Astrocyte of the hippocampus (primary cell): ENCODE measurements around the gene SLC2A1.
A peak's percentile ranks its signal among the peaks of the same experiment; 100 is the strongest.

Source experiments
- DNase-seq: peaks from one replicate; pipeline ENCODE4 v3.0.0; 2011; ENCODE audit warnings: low read depth, low spot score

Gene SLC2A1

DNA sequence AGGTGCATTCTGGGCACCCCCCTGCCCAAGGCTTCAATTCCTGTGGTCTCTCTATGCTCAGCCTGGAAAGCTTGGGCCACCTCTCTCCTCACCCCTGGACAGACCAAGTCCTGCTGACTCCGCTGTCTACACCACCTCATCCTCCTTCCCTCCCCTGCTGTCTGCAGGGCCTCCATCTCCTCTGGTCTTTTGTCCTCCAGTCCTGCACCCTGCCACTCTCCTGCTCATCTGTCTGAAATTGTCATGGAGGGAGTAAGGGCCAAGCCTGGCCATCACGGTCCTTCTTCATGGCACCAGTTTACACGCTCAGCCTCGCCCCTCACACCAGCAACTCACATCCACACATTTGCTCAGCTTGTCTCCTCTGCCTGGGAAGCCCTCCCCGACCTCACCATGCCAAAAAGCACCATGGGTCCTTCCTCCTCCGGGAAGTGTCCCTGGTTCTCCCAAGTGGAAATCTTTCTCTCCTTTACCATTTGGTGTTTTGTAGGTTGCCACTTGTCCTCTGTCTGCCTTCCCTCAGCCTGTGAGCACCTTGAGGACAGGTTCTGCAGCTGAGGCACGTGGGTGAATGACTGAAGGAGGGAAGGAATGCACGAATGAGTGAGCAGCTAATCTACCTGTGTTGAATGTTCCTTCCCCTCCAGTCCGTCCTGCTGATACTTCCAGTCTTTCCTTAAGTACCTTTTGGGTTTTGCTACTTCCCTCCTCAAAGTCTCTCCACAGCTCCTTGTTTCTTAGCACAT lies 2.1 kb upstream of the SLC2A1 start:
- no peak for DNase-seq

DNA sequence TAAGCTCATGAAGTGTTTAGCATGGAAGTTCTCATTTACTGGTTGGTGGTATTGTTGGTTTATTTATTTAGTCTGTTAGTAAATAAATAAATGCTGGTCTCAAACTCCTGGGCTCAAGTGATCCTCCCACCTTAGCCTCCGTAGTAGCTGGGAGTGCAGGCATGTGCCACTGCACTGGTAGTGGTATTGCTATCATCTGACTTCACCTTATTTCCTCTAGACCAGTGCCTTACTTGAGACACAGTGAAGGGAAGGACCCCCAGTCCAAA lies 1.4 kb upstream of the SLC2A1 start:
- DNase-seq = no peak

DNA sequence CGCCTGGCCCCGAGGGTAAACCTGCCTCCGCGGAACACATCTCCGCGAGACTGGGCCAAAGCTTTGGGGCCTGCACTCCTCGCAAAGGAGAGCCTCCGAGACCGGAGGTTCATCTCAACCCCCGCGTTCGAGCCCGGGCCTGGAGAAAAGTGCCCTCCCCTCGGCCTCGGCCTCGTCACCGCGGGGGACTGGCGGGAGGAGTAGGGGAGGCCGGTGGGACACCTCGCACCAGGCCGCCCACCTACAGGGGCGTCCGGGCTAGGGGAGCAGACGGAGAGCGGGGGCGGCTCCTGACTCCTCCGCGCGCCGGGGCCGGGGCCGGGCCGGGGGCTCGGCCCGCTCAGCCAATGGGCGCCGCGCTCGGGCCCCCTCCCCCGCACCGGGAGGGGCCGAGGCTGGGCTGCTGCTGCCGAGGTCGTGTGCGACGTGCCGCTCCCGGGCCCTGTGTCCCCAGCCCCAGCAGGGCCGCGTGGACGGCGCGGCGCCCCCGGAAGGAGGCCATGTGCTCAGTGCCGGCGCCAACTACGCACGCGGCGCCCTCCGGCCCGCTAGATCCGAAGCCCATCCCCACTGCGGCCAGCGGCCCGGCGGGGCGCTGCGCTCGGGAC lies 684 bp downstream of the SLC2A1 start:
- peak; percentile 87 for DNase-seq

DNA sequence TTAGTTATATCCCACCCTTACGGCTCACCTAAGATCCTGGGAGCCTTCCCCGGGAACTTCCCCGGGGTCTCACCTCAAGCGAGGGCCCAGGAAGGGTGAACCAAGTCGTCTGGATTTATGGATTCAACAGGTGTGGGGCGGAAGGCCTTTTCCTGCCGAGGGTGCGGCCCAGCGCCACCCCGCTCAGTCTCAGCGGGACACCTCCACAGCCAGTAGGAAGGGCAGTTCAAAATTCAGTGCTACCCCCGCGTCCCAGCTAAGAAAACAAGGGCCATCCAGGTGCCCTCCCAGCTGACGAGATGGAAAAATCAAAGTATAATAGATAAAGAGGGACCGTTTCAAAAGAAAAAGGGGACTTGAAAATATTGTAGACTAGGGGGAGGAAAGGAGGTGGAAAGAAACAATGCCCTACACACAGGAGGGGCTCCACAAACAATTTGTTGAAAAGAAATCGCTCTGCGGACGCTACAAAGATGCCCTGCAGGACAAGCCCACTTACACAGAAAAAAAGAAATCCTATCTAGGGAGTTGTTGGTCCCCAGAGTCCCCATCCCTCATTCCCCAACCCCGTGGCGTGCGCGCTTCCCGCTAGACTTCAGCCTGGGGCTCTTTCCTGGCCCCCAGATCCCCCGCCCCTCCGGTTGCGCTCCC lies 1.3 kb downstream of the SLC2A1 start:
- DNase-seq = no peak

DNA sequence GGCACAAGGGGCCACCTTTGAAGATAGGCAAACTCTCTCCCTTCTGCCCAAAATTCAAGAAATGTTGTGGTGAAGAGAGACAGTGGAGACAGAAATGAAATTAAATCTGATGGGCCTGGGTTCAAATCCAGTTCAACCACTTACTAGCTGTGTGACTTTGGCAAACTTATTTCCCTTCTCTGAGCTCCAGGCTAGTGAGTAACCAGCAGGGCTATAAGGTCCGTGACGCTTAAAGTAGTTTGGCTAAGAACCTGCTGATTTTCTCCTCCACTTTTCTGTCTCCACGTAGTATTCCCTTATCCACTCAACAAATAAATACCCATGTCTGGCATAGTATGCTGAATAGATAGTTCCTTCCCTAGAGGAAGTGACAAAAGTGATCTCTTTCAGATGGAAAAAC lies 1.9 kb downstream of the SLC2A1 start:
- no peak for DNase-seq

DNA sequence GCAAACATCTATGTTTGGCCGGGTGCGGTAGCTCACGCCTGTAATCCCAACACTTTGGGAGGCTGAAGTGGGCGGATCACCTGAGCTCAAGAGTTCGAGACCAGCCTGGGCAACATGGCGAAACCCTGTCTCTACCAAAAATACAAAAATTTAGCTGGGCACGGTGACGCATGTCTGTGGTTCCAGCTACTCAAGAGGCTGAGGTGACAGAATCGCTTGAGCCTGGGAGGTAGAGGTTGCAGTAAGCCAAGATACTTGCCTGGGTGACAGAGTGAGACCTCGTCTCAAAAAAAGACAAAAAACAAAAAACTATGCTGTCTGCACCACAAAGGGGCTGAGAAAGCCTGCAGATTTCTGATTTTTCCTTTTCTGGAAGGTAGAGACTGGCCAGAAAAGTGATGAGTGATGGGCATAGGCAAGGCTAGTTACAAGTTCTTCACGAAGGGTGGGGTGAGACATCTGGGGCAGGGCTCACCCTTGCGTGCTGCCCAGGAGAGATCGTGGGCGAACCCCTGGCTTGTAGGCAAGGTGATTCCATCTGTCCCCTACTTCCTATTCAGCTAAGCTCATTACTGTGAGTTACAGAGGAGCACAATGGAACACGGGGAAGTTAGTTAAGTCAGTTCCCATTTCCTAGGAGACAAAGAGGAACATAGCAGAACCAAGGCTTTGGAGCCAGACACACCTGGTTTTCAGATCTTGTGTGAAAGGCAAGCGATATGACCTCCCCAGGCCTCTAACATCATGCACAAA lies 3.2 kb downstream of the SLC2A1 start:
- DNase-seq = no peak

DNA sequence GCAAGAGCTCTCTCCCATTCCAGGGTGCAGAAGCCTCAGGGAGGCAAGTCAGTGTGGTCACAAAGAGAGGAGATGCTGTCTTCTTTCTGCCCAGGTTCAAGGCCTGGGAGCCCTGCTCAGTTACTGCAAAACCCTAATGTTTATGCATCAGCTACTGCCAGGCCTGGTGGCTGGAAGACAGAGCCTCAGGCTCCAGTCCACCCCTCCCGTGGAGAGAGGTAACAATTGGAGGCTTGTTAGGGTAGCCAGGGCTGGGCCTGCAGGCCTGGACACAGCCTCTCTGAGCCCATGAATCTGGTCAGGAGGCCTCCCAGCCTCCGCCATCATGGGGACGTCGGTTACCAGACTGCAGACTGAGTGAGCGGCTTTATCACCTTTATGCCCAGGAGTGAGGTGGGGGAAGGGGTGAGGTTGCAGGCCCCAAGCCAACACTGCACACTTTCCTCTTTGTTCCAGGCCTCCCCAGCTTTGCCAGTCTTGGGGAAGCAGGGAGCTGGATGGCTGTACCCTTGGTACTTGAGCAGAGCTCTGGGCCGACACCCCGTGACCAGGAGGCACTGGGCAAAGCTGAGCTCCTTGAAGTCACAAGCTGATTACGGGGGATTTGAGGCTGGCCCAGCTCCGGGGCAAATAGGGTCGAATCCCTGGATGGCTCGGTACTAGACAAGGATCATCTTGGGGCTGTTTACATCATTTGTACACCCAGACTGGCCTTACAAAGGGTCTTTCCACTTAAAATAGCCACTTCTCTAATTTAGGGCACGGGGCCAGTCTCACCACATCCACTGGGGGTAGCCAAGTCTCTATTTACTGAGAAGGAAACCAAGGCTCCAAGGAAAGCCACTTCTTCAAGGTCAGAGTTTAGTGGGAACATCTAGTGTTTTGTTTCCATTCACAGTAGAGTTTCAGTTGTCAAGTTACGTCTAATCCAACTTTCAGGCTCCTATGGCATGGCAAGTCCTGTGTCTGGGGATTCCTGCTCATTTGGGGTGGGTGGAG lies 5.2 kb downstream of the SLC2A1 start:
- peak; percentile 38 for DNase-seq

DNA sequence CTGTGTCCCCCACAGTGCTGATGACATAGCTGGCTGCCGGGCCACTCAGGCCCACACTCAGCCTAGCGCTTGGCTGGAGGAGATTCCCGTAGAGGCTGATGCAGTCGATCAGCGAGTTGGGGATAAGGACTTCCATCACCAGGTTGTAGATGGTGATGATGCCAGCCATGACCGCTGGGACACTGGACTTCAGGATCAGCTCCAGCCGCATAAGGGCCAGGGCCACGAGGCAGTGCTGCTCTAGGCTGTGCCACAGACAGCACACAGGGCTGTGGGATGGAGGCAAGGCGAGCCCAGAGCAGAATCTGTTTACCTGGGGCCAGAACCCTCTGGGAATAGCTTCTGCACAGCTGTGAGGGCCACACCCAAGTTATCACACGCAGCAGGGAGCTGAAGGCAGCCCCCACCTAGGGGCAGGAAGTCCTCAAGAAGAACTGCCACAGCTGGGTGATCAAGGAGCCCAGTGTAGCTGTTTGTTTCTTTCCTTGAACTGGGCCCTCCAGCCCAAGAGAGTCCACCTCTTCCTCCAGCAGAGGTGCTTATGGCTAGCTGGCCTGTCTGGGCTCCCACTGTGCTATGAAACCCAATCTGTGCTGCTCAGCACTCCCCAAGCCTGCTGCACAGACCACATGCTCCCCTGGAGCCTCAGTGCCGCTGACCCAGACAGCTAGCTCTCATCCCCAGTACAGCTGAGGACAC lies 6.2 kb downstream of the SLC2A1 start:
- peak; percentile 34 for DNase-seq

DNA sequence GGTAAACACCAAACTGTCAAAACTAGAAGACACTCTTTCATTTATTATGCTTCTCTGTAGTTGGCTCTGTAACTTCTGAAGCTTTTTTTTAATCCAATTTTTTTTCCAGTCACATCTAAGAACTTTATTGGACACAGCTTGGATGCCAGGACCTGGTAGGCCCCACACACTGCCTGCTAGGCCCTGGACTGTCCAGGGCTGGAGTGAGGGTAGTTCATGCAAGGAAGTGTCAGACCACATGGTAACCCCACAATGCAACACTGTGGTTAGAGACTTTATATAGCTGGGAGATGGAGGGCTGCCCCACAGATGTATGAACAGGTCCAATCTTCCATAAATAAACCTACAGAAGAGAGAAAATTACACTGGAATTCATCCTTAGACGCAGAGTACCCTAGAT lies 7.1 kb downstream of the SLC2A1 start:
- DNase-seq = no peak

DNA sequence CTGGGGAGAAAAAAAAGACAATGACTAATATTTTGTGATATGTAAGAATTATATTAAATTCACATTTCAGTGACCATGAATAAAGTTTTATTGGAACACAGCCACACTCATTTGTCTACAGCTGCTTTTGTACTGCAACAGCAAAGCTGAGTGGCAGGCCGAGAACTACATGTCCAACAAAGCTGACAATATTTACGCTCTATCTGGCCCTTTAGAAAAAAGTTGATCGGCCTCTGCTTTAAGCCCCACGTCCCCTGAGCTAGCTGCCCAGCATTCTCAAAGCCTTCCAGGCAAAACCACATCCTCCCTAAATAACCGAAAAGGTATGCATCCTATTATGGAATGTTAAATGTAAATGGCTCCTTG lies 8.6 kb downstream of the SLC2A1 start:
- peak; percentile 91 for DNase-seq

DNA sequence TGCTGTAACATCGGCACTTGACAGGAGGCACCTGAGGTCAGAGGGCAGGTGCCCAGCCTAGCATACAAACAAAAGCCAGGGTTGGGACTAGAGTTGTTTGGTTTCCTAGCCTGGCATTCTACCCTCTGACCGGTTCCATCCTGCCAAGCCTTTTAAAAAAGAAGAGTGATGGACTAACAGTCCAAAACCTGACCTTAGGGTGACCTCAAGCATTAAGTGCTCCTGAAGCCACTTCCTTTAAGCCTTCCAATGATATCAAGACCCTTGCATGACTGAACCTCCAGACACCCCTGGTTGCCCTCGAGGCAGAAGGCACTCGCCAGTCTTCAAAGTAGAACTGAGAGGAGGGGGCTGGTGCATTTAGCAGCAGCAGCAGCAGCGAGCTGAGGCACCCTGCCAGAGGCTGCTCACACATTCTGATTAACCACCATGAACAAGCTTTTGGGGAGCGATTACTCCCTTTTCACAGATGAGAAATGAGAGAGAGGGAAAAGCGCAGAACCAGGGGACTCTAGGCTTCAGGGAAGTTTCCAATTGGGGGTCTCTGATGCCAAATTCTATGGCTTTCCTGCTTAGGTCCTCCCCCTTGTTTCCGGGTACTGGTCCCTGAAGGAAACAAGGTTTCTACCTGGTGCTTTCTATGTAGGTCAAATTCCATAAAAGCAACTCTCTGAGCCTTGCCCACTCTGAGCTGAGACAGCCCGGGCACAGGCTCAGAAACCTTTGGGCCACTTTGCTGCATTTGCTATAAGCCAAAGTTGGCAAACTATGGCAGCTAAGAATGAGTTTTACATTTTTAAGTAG lies 9.2 kb downstream of the SLC2A1 start:
- peak; percentile 76 for DNase-seq

DNA sequence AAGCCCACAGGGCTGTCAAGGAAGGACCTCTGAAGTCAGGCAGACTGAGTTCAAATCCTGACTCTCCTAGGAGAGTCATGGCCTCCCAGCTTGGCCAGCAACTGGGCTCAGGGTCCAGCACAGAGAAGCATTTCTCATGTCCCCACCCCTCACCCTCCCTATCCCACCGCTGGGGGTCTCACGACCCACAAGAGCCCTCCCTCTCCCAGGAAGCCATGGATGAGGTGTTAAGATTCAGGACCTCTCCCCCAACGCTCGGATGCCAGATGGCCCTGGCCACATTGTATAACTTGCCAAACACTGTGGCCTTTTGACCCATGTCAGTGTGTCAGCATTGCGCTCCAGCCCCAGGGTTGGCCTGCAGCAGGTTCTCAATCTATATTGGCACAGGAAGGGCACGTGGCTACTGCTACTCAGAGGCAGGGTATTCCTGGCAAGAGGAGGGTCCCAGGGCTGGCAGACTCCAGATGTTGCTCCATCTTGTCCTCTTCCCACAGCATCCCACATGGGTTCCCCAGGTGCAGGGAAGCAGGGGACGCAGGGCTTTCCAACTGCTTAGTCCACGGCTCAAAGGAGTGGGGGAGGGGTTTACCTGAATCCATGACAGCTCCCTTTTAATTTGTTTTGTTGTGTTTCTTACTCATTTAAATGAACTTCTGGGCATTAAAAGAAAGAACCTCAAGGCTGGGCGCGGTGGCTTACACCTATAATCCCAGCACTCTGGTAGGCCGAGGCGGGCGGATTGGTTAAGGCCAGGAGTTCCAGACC lies 10.5 kb downstream of the SLC2A1 start:
- DNase-seq = no peak

DNA sequence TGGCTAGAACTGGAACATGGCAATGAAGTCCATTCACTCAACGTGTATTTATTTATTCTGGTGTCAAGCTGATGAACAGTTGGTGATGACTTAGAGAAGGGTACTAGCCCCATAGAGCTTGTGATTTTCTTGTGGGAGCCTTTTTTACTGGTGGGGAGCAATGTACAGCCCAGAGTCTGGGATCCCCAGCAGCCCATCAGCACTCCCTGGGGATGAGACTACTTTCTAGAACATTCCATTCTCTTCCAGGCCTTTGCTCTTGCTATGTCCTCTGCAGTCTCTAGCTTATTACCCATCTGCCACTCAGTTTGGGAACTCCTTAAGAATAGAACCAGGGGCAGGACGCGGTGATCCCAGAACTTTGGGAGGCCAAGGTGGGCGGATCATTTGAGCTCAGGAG lies 11.6 kb downstream of the SLC2A1 start:
- no peak for DNase-seq

DNA sequence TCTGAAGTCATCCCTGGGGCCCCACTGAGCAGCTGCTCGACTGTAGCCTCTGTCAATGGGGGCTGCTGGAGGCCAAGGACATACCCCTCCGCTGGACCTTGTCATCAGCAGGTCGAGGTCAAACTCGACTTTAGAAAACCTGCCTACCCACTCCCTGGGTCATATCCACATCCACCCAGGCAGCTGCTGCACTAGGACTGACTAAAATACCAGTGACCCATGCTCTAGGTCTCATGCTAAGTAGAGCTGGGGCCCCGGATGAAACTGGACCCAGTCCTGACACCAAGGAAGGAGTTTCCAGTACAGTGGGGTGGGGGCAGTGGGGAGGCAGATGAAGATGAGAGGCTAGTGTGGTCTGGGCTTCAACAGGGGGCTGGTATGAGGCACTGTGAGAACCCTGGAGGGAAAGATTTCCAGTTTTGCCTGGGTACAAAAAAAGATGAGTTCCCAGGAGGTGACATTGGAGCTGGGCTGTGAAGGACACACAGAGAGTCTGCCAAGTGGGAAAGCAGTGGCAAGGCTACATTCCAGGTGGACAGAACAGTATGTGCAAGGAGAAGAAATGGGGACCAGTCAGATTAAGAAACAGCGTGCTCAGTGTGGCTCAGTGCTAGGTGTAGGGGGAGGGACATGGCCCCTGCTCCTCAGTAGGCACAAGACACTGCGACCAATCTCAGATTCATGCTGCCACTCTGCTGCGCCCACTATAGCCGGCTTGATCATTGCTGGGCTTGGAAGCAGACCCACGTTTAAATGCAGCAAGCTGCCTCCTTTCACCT lies 12.4 kb downstream of the SLC2A1 start:
- no peak for DNase-seq

DNA sequence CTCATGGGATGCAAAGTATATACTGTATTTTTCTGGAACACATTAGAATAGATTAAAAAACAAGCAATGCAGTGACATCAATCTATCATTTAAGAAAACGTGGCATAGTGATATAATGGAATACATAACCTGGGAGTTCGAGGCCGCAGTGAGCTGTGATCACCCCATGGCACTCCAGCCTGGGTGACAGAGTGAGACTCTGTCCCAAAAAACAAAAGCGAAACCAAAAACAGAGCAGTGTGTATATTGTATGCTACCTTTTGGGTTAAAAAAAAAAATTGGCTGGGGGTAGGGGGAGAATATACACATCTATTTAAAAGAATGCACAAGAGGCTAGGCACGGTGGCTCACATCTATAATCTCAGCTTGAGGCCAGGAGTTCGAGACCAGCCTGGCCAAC lies 13.5 kb downstream of the SLC2A1 start:
- no peak for DNase-seq

DNA sequence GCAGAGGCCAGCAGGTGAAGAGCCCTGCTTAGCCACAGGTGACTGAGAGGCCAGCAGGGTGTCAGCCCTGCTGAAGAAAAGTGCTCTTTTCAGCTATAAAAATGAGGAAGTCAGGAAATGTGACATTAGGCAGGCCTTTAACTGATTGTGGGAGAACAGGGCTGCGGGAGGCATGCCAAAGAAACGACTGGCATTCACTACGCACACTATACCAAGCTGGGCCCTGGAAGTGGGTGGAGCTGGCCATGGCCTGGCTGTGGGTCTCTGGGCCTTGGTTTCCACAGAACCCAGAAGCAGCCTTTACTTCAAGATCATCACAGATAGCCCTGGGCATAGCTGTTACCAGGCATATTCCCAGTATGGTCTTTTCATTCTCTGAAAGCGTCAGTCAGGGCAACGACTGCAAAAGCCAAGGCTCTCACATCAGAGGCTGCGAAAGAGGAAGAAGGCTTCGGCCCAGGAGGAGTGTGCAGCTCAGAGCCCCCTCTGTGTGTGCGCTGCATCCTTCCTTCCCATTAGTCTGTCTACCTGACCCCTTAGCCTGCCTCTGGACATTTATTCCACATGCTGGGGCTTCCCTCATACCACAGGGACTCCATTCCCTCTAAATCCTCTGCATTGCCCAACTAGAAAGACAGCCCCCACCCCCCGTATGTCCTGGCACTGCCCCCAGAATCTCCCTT lies 14.3 kb downstream of the SLC2A1 start:
- peak; percentile 67 for DNase-seq

DNA sequence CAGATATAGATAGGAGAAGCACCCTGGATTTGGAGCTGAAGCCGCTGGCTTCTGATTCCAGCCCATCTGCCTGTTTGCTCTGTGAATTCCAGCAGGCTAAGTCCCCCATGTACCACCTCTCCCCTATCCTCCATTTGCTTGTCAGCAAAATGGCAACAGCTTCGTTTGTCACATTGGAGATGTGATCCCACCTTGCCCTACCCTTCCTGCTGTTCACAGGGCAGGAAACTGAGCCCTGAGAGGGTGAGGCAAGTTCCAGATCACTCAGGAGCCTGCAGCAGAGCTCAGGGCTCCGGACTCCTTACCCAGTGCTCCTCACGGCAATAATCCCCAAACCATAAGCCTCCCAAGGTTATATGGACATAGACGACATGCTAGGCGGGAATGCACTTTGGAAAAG lies 14.9 kb downstream of the SLC2A1 start:
- no peak for DNase-seq

DNA sequence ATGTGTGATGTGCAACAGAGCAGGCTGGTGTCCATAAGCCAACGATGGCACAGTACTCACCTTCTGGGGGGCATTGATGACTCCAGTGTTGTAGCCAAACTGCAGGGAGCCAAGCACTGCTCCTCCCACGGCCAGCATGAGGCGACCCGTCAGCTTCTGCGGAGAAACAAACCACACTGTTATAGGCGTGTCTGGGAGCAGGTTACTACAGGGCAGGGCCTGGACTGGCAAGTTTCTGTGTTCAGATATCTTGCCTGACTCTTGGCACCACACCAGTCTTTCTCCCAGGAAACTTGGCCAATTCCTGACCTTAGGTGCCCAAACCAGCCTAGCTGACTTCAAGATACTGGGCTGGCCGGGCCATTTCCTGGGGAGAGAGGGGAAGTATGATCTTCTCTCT lies 15.5 kb downstream of the SLC2A1 start:
- peak; percentile 82 for DNase-seq
